Common myeloid progenitor, CD34-positive (primary cell): ENCODE data around the gene CCDC27.
"Not testable (repeated sequence)": the region's sequence is repeated elsewhere in the genome, so short reads cannot be mapped to it uniquely, and the experiment has no call there.

Source experiments
- CTCF ChIA-PET: fragments of 350-600 bp; sonication (Branson Sonifier 250); formaldehyde crosslinking; loops from one replicate; lab custom pipeline; 2021; ENCODE audit warnings: antibody characterized with exemption; lab: Charles Lee
- POLR2A ChIA-PET: fragments of 350-600 bp; sonication (Branson Sonifier 250); formaldehyde crosslinking; loops from one replicate; lab custom pipeline; 2021; ENCODE audit warnings: antibody characterized with exemption; lab: Charles Lee
- DNase-seq, 3 donors: peaks; one replicate each; pipeline versions ENCODE4 v3.0.0 to v3.0.0-alpha.2; 2013
- H3K27ac ChIP-seq, 2 experiments: 1 replicate in 1 of 2; 2 replicates in 1 of 2; pipeline ENCODE4 v1.7.0; 2013; ENCODE audit warnings: inconsistent platforms in 2 of 2, low read length in 2 of 2, mild to moderate bottlenecking in 2 of 2, low read depth in 1 of 2, moderate library complexity in 1 of 2; ENCODE audit not compliant: severe bottlenecking in 2 of 2, insufficient read depth in 1 of 2, poor library complexity in 1 of 2
- H3K27me3 ChIP-seq, 5 experiments: replicated peaks in 2 of 5; 1 replicate in 3 of 5; 2 replicates in 2 of 5; pipeline versions ENCODE4 v1.6.1 to v1.7.0; 2013; ENCODE audit warnings: low read length in 4 of 5, mild to moderate bottlenecking in 2 of 5, moderate library complexity in 2 of 5, inconsistent platforms in 1 of 5; ENCODE audit not compliant: insufficient read depth in 5 of 5, control insufficient read depth in 4 of 5
- H3K36me3 ChIP-seq, 4 experiments: 1 replicate in 2 of 4; 2 replicates in 2 of 4; pipeline versions ENCODE4 v1.6.1 to v1.7.0; 2013; ENCODE audit warnings: low read length in 3 of 4, control low read depth in 1 of 4, mild to moderate bottlenecking in 1 of 4; ENCODE audit not compliant: control insufficient read depth in 4 of 4, insufficient read depth in 4 of 4
- H3K4me1 ChIP-seq, 4 experiments: 1 replicate in 3 of 4; 2 replicates in 1 of 4; pipeline versions ENCODE4 v1.6.1 to v1.7.1; 2013; ENCODE audit warnings: low read length in 3 of 4, mild to moderate bottlenecking in 3 of 4, control low read depth in 1 of 4, inconsistent platforms in 1 of 4, moderate library complexity in 1 of 4; ENCODE audit not compliant: control insufficient read depth in 4 of 4, insufficient read depth in 4 of 4; ENCODE audit errors: control extremely low read depth in 1 of 4
- H3K4me3 ChIP-seq, 7 experiments: 1 replicate in 4 of 7; 2 replicates in 3 of 7; pipeline versions ENCODE4 v1.5.1 to v1.7.0; 2013; ENCODE audit warnings: mild to moderate bottlenecking in 7 of 7, low read length in 6 of 7, moderate library complexity in 6 of 7, inconsistent platforms in 2 of 7, low read depth in 2 of 7, control low read depth in 1 of 7; ENCODE audit not compliant: insufficient read depth in 4 of 7, control insufficient read depth in 1 of 7; ENCODE audit errors: extremely low read depth in 1 of 7
- H3K9me3 ChIP-seq, 5 experiments: 1 replicate in 4 of 5; 2 replicates in 1 of 5; pipeline versions ENCODE4 v1.6.1 to v1.7.1; 2013; ENCODE audit warnings: low read length in 4 of 5, mild to moderate bottlenecking in 2 of 5, inconsistent platforms in 1 of 5, low read depth in 1 of 5, moderate library complexity in 1 of 5; ENCODE audit not compliant: control insufficient read depth in 4 of 5, insufficient read depth in 2 of 5; ENCODE audit errors: control extremely low read depth in 1 of 5
- WGBS: methylation state at CpG from one replicate; pipeline ENCODE4 v1.1.5; 2013; ENCODE audit not compliant: insufficient coverage; 5-methylcytosine and 5-hydroxymethylcytosine counted together

CCDC27 gene

DNA sequence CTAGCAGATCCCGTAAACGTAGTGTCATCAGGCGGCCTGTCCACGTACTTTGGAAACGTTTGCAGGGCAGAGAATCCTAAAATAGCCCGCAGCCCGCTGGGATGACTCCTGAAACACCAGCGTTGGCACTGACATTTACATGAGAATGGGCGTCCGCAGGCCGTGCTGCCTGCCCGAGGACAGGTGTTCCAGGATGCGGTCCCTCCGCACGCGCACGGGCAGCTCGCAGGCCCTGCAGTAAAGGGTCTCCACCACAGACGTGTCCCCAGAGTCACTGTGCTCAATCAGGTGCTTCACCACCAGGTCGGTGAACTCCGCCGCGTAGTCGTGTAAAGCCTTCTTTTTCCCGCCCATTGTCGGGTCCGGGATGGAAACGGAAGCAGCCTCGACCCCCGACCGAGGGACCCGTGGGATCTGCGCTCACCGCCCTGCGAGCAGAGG lies 5.8 kb upstream of the CCDC27 start:
- 37% methylated on average over 34 of the region's 35 CpGs for WGBS
- ChIA-PET POLR2A (no interaction called here), CTCF (no interaction called here)
- DNase-seq: no peak
- no peak overlapping the region for H3K27ac ChIP-seq
- peaks cover 0 to 31% (median 18%) of the 10 kb centered on the region in 4 experiments for H3K4me1 ChIP-seq
- H3K9me3 ChIP-seq: no peaks in the 10 kb centered on the region
- H3K27me3 ChIP-seq: peaks cover 0 to 3% (median 0%) of the 10 kb centered on the region in 5 experiments
- H3K4me3 ChIP-seq: peak overlapping the region in 6 of 7 experiments; percentile 61 to 82 (median 77)
- peaks cover 0 to 23% (median 17%) of the 10 kb centered on the region in 4 experiments for H3K36me3 ChIP-seq

DNA sequence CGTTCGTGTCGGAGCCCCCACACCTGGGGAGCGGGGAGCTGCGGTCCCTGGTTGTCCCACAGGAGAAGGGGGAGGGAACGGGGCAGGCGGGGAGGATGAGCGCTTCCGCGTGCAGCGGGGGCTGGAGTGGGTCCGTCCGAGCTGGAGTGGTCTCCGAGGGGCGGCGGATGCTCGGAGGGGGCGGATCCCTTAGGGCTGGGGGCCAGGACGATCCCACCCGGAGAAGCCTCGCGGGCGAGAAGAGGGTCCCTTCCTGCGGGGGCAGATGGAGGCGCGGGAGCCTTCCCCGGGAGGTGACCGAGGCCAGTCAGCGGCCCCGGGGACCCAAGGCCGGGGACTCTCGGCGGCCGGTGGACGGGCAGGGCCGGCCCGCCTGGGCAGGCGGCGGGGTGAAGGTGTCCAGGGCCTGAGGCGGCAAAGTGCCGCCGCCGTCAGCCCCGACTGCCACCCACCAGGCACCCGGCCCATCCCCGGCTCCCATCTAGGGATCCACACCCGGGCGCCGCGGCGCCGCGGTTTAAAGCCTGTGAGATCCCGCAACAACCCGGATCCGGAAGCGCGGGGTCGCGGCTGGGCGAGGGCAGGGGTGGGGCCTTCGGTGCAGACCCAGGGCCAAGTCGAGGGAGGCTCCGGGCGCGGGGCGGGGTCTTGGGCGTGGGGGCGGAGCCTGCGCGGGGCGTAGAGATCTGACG lies 5.3 kb upstream of the CCDC27 start:
- H3K4me3 ChIP-seq: peak overlapping the region; percentile 48 to 82 (median 75)
- no peaks in the 10 kb centered on the region for H3K9me3 ChIP-seq
- H3K4me1 ChIP-seq: peaks cover 0 to 31% (median 18%) of the 10 kb centered on the region in 4 experiments
- H3K27me3 ChIP-seq: peaks cover 0 to 3% (median 0%) of the 10 kb centered on the region in 5 experiments
- POLR2A ChIA-PET: no interaction called here
- peaks cover 0 to 17% (median 15%) of the 10 kb centered on the region in 4 experiments for H3K36me3 ChIP-seq
- CTCF ChIA-PET: no interaction called here
- peak; percentile 79 to 89 (median 85) for DNase-seq
- WGBS: under 1% methylated on average over 62 of the region's 73 CpGs
- peak overlapping the region in 1 of 2 experiments; percentile 43 for H3K27ac ChIP-seq

DNA sequence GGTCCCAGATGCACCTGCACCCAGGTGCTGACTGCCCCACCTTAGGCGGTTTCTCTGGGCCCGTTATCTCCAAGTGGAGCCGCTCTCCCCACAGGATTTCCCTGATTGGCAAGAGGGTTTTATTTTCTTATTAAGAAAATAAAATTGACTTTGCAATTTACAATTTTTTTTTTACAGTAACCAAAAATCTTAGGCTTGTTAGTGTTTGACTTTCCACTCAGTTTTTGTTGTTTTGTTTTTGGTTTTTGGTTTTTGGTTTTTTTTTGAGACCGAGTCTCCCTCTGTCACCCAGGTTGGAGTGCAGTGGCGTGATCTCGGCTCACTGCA lies 4.8 kb upstream of the CCDC27 start:
- no peaks in the 10 kb centered on the region for H3K9me3 ChIP-seq
- peaks cover 0 to 12% (median 10%) of the 10 kb centered on the region in 4 experiments for H3K36me3 ChIP-seq
- CTCF ChIA-PET: no interaction called here
- no peak overlapping the region for H3K27ac ChIP-seq
- peaks cover 0 to 3% (median 0%) of the 10 kb centered on the region in 5 experiments for H3K27me3 ChIP-seq
- peaks cover 0 to 31% (median 18%) of the 10 kb centered on the region in 4 experiments for H3K4me1 ChIP-seq
- H3K4me3 ChIP-seq: peak overlapping the region; percentile 48 to 82 (median 75)
- no CpG with 5 or more reads among the region's 6 CpGs for WGBS
- DNase-seq: no peak
- POLR2A ChIA-PET: no interaction called here

DNA sequence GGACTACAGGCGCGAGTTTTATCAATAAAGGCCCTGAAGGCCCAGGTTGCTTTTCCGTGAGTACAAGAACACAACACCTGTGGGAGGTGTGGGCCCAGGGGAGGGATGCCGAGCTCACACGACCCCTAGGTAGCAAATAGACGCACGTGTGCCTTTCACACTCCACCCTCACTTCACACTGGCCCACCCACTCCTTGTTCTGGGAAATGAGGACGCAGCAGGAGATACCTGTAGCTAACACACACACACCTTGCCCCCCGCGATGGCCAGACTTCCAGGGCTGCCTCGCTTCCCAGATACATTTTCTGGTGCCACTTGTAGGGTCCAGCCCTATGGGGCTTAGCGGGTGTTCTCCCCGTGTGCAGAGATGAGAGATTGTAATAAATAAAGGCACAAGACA lies 4.3 kb upstream of the CCDC27 start:
- ChIA-PET CTCF (no interaction called here), POLR2A (no interaction called here)
- H3K36me3 ChIP-seq: peaks cover 0 to 8% (median 6%) of the 10 kb centered on the region in 4 experiments
- peaks cover 0 to 3% (median 0%) of the 10 kb centered on the region in 5 experiments for H3K27me3 ChIP-seq
- 89% methylated on average over 6 of the region's 13 CpGs for whole genome bisulfite sequencing
- peaks cover 0 to 31% (median 18%) of the 10 kb centered on the region in 4 experiments for H3K4me1 ChIP-seq
- H3K27ac ChIP-seq: no peak overlapping the region
- DNase-seq: no peak
- H3K4me3 ChIP-seq: peak overlapping the region in 5 of 7 experiments; percentile 57 to 82 (median 79)
- H3K9me3 ChIP-seq: no peaks in the 10 kb centered on the region

DNA sequence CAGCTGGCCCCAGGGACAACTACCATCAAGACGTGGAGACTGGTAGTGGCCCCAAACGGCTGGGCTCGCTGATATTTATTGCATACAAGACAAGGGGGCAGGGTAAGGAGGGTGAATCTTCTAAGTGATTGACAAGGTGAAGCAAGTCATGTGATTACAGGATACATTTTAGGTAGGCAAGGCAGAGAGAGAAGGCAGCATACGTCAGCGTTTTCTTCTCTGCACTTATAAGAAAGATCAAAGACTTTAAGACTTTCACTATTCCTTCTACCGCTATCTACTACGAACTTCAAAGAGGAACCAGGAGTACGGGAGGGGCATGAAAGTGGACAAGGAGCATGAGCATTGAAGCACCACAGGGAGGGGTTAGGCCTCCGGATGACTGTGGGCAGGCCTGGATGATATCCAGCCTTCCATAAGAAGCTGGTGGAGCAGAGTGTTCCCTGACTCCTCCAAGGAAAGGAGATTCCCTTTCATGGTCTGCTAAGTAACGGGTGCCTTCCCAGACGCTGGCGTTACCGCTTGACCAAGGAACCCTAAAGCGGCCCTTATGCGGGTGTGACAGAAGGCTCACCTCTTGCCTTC lies 3.8 kb upstream of the CCDC27 start:
- POLR2A ChIA-PET, H3K4me3 ChIP-seq, H3K36me3 ChIP-seq, H3K9me3 ChIP-seq, H3K27me3 ChIP-seq, DNase-seq, CTCF ChIA-PET, H3K27ac ChIP-seq: not testable (repeated sequence)
- peaks cover 0 to 31% (median 18%) of the 10 kb centered on the region in 4 experiments for H3K4me1 ChIP-seq
- WGBS: 97% methylated on average over 3 of the region's 15 CpGs

DNA sequence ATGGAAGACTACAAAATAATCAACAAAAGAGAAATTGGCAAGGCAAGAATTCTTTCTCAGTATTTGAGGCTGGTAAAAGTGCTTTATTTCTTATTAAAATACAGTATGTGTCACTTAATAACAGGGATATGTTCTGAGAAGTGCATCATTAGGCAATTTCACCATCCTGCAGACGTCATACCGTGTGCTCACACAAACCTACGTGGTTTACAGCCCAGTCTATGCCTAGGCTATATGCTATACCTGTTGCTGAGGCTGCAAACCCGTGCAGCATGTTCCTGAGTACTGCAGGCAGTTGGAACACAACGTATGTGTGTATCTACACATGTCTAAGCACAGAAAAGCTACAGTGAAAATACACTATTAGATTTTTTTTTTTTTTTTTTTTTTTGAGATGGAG lies 2.7 kb upstream of the CCDC27 start:
- DNase-seq: no peak
- CTCF ChIA-PET: no interaction called here
- POLR2A ChIA-PET: no interaction called here
- Histone ChIP-seq H3K4me3 (no peak overlapping the region), H3K27ac (no peak overlapping the region), H3K4me1 (peaks cover 0 to 31% (median 18%) of the 10 kb centered on the region in 4 experiments), H3K36me3 (peaks cover 0 to 4% (median 2%) of the 10 kb centered on the region in 4 experiments), H3K27me3 (peaks cover 0 to 3% (median 2%) of the 10 kb centered on the region in 5 experiments), H3K9me3 (no peaks in the 10 kb centered on the region)
- WGBS: 92% methylated on average over 3 of the region's 5 CpGs

DNA sequence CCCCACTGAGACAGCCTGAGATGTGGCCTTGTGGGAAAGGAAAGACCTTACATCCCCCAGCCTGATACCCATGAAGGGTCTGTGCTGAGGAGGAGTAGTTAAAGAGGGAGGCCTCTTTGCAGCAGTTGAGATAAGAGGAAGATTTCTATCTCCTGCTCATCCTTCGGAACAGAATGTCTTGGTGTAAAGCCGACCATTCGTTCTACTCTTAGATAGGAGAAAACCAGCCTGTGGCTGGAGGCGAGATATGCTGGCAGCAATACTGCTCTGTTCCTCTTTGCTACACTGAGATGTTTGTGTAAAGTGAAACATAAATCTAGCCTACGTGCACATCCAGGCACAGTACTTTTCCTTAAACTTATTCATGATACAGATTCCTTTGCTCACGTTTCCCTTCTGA lies 1.5 kb upstream of the CCDC27 start:
- peaks cover 0 to 26% (median 16%) of the 10 kb centered on the region in 4 experiments for H3K4me1 ChIP-seq
- POLR2A ChIA-PET: no interaction called here
- H3K36me3 ChIP-seq: no peaks in the 10 kb centered on the region
- DNase-seq: no peak
- CTCF ChIA-PET: no interaction called here
- no peak overlapping the region for H3K27ac ChIP-seq
- no peaks in the 10 kb centered on the region for H3K9me3 ChIP-seq
- peaks cover 0 to 8% (median 2%) of the 10 kb centered on the region in 5 experiments for H3K27me3 ChIP-seq
- WGBS: 83% methylated on average over 5 of the region's 6 CpGs
- H3K4me3 ChIP-seq: no peak overlapping the region
